Ishikawa (cell line): ENCODE results near the gene SEC14L2.

ENCODE experiments used
- CEBPB ChIP-seq: IDR thresholded peaks from 2 replicates; pipeline ENCODE4 v1.6.1; 2012
- CREB1 ChIP-seq: IDR thresholded peaks from 2 replicates; pipeline ENCODE4 v1.6.1; 2012; ENCODE audit warnings: low read depth
- EP300 ChIP-seq: IDR thresholded peaks from 2 replicates; pipeline ENCODE4 v1.6.1; 2012; ENCODE audit warnings: borderline replicate concordance
- RAD21 ChIP-seq: IDR thresholded peaks from 2 replicates; pipeline ENCODE4 v1.6.1; 2012; ENCODE audit warnings: low read depth
- TAF1 ChIP-seq: IDR thresholded peaks from 2 replicates; pipeline ENCODE4 v1.6.1; 2012; ENCODE audit warnings: low read depth, mild to moderate bottlenecking
- TCF12 ChIP-seq: IDR thresholded peaks from 2 replicates; pipeline ENCODE4 v1.6.1; 2012; ENCODE audit warnings: low read depth
- TEAD4 ChIP-seq: IDR thresholded peaks from 2 replicates; pipeline ENCODE4 v1.6.1; 2012
- TF ChIP-seq, protein P1 (sequence below): IDR thresholded peaks from 2 replicates; pipeline ENCODE4 v1.6.1; 2012; ENCODE audit warnings: low read depth, mild to moderate bottlenecking
- TF ChIP-seq, protein P2 (sequence below): IDR thresholded peaks from 2 replicates; pipeline ENCODE4 v1.6.1; 2012

- TF ChIP-seq TAF1 (peak; percentile 78), EP300 (peak; percentile 31; the same call in 1 of the 2 replicates), CEBPB (no peak), TEAD4 (peak; percentile 34), CREB1 (peak; percentile 88), RAD21 (no peak), TCF12 (peak; percentile 37; the same call in 1 of the 2 replicates)
- TF ChIP-seq, protein P1, sequence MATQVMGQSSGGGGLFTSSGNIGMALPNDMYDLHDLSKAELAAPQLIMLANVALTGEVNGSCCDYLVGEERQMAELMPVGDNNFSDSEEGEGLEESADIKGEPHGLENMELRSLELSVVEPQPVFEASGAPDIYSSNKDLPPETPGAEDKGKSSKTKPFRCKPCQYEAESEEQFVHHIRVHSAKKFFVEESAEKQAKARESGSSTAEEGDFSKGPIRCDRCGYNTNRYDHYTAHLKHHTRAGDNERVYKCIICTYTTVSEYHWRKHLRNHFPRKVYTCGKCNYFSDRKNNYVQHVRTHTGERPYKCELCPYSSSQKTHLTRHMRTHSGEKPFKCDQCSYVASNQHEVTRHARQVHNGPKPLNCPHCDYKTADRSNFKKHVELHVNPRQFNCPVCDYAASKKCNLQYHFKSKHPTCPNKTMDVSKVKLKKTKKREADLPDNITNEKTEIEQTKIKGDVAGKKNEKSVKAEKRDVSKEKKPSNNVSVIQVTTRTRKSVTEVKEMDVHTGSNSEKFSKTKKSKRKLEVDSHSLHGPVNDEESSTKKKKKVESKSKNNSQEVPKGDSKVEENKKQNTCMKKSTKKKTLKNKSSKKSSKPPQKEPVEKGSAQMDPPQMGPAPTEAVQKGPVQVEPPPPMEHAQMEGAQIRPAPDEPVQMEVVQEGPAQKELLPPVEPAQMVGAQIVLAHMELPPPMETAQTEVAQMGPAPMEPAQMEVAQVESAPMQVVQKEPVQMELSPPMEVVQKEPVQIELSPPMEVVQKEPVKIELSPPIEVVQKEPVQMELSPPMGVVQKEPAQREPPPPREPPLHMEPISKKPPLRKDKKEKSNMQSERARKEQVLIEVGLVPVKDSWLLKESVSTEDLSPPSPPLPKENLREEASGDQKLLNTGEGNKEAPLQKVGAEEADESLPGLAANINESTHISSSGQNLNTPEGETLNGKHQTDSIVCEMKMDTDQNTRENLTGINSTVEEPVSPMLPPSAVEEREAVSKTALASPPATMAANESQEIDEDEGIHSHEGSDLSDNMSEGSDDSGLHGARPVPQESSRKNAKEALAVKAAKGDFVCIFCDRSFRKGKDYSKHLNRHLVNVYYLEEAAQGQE, result no peak
- TF ChIP-seq, protein P2, sequence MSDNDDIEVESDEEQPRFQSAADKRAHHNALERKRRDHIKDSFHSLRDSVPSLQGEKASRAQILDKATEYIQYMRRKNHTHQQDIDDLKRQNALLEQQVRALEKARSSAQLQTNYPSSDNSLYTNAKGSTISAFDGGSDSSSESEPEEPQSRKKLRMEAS, result peak; percentile 76
Measured at GRCh38 chr22:30356449-30357235, 40.2 kb upstream of the SEC14L2 start, which contains the start of the genes CCDC157 and SF3A1.
